DMS114 treated with DMSO at 0.1 percent for 48 hours (cell line): ENCODE results near the gene FAM107B.

ENCODE experiments used
- DNase-seq: peaks from one replicate; lab custom pipeline; 2025; ENCODE audit not compliant: unreplicated experiment; lab: John Stamatoyannopoulos, UW

FAM107B gene

DNA sequence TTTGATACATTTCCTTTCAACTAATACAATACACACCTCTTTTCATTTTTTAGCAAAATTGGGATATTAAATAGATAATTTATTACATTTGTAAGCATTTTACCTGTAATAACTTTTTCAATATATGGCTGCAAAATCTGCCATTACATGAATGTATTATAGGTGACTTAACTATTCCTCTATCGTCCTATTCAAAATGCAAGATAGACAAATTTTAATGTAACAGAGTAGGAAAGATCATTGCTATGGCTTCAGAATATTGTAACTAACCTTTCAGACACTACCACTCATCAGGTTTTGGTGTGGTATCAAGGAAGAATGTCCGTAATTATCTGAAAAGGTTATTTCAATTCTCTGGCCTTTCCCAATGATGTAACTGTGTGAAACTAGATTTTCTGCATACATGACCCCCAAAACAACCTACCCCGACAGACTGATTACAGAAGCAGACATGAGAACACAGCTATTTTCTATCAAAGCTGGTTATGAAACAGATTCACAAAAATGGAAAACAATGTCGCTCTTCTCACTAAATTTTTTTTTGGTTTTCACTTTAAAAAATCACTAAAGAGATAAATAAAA is 211.2 kb downstream of the FAM107B start:
- no peak for DNase-seq

DNA sequence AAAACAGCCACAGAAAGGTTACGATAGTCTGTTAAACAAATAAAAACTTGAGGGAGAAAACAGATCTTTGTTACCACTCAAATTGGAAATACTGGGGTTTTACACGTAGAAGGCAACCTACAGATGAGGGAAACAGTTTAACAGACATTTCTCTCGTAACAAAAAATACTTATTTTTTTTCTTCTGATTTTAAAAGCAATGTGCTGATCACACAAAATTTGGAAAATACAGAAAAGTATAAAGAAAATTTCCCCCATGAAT is 211.7 kb downstream of the FAM107B start:
- DNase-seq: no peak

DNA sequence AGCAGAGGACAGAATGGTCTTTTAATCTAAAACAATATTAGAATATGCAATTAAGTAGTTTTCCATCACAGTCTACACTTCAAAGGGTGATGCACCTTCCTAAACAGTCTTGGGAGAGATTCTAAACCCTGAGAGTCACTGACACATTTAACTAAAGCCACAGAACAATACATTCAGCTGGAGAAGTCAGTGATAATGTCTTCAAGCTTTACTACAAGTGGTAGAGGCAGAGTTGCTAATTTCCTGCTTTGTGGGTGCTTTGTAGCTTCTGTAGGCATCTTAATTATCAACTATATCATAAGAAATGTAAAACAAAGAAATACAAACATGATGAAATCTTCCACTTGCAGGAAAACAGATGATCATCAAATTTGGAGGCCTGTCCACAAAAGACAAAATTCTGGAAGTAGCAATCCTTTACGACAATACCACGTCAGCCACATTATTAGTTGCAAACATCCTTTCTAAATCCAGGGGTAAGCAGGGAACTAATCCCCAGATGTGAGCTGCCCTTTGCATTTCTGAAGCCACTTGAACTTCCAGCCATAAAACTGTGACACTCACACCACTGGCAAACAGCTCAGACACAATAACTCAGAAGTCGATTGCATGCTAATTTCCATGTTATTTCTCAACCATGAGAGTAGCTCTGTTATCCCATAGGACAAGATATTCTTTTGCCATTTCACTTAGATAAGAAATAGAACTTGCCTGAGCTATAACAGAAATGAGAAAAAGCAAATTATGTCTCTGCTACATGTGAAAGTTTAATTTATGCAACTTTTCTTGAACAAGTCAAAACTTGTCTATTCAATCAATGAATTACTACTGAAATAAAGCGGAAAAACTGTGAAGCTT is 212.2 kb downstream of the FAM107B start:
- no peak for DNase-seq

DNA sequence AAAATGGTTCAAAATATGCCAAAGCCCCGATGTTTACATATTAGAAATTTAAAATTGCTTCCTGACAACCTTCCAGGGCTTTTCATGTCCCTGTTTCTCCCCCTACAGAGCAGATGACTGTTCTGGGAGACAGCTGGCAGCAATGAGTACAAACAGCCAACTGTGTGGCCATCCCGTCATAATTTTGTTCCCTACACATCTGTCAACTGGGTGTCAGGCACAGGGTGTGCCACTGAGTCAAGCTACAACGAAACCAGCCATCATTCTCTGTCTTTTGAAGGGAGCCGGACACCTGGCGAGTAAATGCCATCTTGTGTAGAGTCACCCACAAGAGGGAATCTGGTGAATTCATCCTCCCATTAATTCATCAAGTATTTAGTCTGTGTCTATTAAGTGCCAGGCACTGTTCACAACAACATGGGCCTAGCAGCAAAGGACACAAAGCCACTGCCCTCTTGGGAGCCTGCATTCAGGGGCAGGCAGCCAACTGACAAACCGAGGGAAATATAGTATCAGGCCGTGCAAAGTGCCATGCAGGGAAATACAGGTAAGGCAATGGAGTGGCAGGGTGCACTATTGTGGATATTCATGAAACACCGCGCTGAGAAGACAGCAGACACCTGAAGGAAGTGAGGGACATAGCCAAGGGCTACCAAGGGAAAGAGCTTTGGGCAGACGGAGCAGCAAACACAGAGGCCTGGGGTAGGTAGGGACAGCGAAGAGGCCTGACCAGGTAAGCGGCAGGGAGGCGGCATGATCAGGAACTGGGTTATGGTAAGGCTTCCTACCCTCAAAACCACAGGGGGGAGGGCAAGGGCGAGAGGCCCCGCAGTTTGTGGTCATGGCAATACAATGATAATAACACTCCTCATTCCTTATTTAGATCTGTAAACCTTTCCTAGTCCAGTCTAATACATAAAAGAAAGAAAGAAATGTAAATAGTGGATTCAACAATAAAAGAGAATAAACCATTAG is 213.6 kb downstream of the FAM107B start:
- DNase-seq: no peak

DNA sequence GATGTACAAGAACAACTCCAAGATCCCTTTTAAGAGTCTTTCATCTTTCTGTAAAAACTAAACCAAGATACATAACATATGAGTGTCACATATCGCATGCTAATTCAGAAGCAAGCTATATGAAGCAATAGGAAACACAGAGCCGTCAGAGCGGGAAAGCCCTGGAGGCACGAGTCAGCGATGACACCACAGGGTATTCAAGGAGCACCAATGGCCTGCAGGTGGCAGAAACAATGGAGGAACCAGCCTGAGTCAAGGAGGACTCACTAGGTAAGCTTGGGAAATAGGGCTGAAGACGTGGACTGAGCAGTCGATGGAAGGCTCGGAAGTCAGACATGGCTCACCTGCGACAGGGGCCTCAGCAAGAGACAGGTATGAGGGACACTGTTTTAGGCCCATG is 214.4 kb downstream of the FAM107B start:
- DNase-seq: no peak

DNA sequence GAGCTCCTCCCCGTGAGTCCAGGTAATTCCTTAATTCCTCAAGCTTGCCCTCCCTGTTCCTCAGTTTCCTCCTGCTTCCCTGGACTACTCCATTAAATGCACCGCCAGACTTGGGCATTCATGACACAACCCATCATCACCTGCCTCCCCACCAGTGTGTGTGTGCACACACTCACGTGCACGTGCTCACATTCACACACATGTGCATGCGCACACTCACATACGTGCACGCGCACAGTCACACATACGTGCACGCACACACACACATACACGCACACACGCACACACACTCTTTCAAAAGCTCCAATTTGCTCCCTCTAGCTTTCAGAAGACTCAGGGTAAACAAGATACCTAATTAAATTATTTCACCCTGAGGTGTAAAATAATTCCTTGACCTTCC is 216.7 kb downstream of the FAM107B start:
- DNase-seq: no peak

DNA sequence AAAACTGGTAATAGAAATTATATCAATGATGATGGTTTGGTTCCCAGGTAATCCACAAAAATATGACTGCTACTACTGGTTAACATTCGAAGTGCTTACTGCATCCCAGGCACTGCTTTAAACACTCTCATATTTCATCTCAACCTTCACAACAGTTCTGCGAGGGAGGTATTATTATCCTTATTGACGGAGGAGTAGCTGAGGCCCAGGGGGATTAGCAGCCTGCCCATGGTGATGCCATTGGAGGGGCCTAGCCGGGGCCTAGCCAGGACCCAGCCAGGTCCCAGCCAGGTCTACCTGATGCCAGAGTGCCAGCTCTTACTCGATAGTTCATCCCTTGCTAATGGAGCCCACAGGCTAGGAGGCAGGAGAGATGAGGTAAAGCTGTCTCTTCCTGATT is 217.1 kb downstream of the FAM107B start:
- no peak for DNase-seq

DNA sequence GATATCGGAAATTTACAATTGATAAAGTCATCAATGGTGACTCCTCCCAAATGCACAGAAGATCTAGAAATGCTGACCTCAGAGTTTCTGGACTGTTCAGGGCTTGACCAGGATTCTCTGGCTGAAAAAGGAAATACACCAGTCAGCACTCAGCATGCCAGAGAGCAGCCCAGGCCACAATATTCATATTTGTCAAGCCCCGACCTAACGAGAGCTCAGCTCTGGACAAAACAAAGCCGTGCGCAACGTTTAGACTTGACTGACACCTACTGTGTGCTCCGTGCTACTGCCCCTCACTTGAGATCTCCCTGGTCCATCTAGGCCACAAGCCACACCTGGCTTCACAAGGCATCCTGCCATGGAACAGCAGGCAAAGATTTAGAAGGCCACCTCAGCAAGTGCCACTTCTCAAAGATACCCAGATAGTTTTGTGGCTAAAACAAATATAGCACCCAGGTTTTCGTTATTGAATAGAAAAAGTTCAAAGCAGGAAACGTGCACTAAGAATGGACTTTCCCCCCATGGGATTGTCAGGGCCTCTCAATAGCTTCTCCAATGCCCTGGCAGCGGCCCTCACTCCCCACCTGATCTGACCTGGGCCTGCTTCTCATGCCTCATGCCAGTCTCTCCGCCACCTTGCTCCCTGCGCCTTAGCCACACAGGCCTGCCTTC is 218.3 kb downstream of the FAM107B start:
- peak; percentile 36 for DNase-seq

DNA sequence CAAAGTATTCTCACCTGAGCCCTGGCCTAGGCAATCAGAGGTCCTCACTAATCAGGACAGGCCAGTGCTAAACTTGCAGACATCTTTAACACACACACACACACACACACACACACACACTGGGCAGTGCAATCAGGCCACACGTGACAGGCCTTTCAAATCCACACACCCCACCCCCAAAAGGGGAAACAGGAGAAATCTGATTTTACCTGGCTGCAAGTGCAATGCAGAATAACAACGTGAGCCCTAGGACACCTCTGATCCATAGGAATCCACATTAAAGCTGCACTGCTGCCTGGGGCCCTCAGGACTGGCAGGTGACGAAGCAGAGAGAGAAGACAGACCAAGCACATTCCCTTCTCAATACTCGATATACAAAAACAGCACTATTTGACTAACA is 218.9 kb downstream of the FAM107B start:
- no peak for DNase-seq

DNA sequence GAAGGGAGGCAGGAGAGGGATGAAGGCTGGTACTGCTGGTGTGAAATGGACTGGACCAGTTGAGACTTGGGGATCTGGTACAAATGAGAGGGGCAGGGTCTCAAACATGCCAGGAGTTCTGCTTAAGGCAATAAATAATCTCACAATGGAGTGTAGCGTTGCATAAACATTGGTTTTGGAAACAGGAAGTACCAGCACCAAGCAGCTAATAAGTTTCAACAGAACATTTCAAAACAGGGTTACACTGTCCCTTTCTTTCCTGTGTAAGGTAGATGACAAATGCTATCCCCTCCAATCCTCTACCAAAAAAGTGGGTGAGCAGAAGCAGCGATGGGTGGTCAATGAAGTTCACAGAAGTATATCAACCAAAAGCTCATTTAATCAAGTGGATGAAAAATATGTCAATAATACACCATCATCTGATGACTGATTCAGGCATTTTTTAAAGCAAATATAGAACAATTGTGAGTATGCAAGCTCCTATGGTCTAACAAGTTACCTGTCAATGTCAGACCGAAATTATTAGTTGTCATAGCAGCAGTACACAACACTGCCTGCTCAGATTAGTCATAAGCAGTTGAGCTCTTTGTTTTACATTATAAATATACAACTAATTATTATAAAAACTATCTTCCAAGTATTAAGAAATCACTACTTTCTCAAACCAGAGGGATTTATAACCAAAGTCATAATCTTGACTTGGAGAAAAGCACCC is 220.0 kb downstream of the FAM107B start:
- no peak for DNase-seq

DNA sequence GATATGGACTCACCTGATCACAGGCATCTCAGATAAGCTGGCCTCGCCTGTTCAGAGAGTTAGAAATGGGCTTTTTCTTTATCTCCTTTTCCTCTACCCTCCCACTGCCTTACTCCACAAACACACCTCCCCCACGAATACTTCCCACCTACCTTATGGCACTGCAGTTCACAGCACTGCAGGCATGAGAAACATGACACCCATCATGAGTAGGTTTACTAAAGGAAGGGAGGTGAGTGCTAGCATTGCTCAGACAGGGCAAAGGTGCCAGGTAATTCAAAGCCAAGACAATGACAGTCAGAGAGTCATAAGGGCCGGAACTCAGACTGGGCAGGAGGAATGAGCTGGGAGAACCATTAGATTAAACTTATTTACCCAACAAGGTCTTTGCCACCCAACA is 220.6 kb downstream of the FAM107B start:
- no peak for DNase-seq

DNA sequence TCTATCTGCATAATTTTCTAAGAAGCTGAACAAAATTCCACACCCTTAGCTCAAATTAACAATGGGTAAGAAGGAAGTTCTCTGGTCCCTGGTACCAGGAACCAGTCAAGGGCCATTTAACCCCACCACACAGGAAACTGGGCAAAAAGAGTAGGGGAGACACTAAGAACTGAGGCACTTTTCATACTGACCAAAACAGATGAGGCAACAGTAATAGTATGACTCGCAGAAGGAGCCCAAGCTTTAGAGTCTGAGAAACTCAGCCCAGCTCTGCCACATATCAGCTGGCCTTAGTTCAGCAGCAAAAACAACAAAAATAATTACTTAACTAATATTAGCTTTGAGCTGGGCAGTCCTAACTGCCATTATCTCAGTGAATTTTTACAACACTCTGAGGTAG is 221.2 kb downstream of the FAM107B start:
- DNase-seq: no peak

DNA sequence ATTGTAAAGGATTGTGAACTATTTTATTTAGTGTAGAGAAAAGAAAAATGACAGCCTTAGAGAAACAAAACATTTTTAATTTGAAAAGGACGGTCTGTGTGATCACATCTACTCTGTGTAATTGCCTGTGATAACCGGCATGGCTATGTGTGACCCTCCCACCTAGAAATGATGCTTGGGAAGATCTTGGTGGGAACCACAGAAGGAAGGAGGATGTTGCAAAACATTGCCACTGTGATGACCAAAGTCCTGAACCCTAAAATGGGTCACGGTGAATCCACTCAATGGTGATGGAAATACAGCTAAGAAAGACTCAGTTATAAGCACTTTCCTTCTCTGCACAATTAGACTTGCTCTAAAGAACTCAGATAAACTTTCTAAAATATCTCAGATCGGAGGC is 222.7 kb downstream of the FAM107B start:
- DNase-seq: no peak

DNA sequence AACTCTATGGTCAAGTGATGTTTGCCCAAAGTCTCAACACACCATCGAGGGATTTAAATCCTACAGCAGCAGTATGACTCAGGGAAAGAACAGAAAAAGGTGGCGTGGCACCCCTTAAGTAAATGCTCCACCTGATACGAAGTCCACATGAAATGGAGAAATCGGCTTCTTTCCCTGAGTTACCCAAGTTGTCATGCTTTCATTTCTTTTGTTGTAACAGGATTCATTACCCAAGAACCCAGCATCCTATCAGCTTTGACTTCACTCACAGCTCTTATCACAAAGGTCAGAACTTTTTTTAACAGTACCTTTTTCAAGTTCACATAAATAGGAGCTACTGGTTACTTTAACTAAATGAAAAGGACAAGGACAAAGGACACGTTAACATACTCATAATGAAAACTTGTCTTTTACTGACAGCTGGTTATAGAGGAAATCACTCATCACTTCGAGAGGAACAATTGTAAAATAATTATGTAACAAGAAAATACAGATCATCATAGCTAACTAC is 224.2 kb downstream of the FAM107B start:
- no peak for DNase-seq

DNA sequence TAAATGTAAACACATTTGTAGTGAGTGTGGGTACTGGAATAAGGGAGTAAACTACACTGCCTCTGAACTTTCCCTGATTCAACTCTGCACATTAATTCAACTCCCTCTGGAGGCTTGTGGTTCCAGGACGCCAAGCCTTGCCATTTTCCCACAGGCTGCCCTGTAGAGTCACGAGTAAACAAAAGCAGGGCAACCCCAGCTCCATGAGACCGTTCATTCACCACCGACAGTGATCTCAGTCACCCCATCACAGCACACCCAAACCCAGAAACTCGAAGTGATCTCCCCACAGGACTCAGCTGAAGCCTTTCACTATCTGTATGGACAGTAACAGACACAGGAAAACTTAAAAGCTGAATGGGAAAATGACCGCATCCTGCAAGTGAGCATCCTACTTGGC is 225.2 kb downstream of the FAM107B start:
- DNase-seq: no peak

DNA sequence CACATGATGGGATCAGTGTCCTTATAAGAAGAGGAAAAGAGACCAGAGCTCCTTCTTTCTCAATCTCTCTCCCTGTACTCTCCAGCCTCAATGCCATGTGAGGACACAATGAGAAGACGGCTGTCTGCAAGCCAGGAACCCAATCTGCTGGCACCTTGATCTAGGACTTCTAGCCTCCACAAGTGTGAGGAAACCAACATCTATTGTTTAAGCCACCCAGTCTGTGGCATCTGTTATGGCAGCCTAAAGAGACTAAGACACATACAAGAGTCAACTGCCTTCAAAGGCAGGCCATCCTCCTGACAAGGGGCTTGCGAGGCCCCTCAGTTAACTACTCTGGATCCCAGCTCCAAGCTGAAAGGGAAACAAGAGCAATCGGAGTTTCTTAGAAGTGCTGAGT is 225.7 kb downstream of the FAM107B start:
- DNase-seq: no peak

DNA sequence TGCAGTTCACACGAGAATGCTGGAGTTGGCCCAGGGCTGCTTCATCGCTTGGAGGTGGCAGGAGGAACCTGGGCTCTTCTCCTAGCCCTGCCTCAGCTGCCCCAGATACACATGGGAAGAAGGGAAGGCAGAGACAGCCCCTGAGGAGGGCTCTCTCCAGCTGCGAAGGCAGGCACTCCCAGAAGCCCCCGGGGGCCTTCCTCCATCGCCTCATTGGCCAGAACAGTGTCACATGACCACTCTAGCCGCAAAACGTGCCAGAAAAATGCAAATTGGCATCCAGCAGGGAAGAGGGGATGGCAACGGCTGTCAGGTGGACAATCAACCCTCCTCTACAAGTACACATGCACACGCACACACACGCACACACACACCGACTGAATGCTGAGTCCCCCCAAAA is 226.2 kb downstream of the FAM107B start:
- no peak for DNase-seq

DNA sequence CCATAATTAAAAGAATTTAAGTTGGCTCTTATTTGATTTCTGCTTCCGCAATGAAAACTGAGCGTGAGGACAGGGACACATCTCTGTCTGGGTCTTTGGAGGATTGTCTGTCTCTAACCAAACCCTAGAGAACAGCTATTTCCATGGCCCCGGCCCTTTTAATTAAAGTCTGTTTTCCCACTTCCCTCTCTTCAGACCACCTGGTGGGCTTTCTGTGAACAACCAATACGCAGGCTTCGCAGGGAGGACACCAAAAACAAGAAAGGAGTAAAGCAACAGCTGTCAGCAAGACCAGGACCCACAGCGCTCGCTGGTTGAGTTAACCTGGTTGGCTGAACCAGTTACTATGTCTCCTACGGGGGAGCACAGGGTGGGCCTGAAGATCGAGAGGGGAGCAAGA is 226.9 kb downstream of the FAM107B start:
- DNase-seq: no peak

DNA sequence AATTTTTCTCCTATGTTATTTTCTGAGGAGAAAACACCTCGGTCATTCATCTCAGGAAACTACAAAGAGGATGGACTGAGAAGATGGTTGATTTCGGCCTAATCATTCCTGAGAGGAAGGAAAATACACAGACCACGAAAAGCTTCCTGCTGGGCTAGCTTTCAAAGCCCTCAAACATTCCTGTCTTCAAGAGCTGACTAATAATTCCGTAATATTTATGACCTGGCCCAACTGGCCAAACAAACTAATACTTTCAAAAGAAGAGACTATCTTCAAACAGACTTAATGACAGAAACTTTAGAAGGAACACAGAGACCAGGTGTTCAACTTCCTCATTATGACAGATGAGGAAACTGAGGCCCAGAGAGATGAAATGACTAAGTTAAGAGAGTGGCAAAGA is 228.9 kb downstream of the FAM107B start:
- no peak for DNase-seq

DNA sequence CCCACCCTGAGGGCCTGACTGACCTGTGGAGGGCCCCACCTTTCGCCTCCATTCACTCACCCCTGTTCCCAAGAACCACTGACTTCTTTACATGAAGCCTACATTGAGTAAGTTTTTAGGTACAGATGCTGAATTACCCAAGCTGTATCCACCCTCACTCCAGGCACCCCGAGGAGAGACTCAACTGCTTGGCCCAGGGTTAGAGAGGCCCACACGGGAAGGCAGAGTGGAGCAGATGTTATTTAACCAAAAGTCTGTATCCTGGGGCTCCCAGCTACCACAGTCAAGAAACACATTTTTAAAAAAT is 230.8 kb downstream of the FAM107B start:
- no peak for DNase-seq
